MG63 (cell line): Measurements from ENCODE around the gene HADHB. TPM values are rescaled to one million over a fixed set of nuclear protein-coding genes. Genes with fewer than 3 reads are reported as not detected.
"Not testable (repeated sequence)": the region's sequence is repeated elsewhere in the genome, so short reads cannot be mapped to it uniquely, and the experiment has no call there.

Source experiments
- DNase-seq: peaks from one replicate; pipeline ENCODE4 v3.0.0-alpha.2; 2020
- H3K27me3 ChIP-seq: fragments of 250-450 bp; sonication (Bioruptor Pico); 2 replicates; pipeline ENCODE4 v1.5.1; 2020; ENCODE audit warnings: mild to moderate bottlenecking, moderate library complexity
- H3K36me3 ChIP-seq: fragments of 250-450 bp; sonication (Bioruptor Pico); 2 replicates; pipeline ENCODE4 v1.5.1; 2020; ENCODE audit warnings: mild to moderate bottlenecking, moderate library complexity
- H3K4me3 ChIP-seq: fragments of 250-450 bp; sonication (Bioruptor Pico); 2 replicates; pipeline ENCODE4 v1.5.1; 2020; ENCODE audit warnings: mild to moderate bottlenecking, moderate library complexity
- H3K9me3 ChIP-seq: fragments of 250-450 bp; sonication (Bioruptor Pico); 2 replicates; pipeline ENCODE4 v1.5.1; 2020; ENCODE audit warnings: mild to moderate bottlenecking, moderate library complexity
- total RNA-seq: library from RNA; depleted of rRNA; stranded (reverse); fragments of >200 nt; shearing (Covaris generic); gene quantifications from 2 replicates; pipeline ENCODE4 v1.2.3, GENCODE V29; 2014; ENCODE audit warnings: low replicate concordance; rRNA removed

The HADHB gene
- total RNA-seq, 1 experiment from 2014 or later, result 16.5 TPM

DNA sequence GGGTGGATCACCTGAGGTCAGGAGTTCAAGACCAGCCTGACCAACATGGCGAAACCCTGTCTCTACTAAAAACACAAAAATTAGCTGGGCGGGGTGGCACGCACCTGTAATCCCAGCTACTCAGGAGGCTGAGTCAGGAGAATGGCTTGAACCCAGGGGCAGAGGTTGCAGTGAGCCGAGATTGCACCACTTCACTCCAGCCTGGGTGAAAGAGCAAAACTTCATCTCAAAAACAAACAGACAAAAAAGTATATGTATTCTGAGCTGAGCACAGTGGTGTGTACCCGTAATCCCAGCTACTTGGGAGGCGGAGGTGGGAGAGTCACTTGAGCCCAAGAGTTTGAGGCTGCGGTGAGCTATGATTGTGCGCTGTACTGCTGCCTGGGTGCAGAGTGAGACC lies 86.6 kb downstream of the HADHB start:
- H3K27me3 ChIP-seq, DNase-seq, H3K36me3 ChIP-seq, H3K9me3 ChIP-seq, H3K4me3 ChIP-seq: not testable (repeated sequence)

GRCh38 chr2:26333293-26333692 lies 88.6 kb downstream of the HADHB start:
- DNase-seq, result no peak
- no peaks in the 10 kb centered on the region for H3K36me3 ChIP-seq

DNA sequence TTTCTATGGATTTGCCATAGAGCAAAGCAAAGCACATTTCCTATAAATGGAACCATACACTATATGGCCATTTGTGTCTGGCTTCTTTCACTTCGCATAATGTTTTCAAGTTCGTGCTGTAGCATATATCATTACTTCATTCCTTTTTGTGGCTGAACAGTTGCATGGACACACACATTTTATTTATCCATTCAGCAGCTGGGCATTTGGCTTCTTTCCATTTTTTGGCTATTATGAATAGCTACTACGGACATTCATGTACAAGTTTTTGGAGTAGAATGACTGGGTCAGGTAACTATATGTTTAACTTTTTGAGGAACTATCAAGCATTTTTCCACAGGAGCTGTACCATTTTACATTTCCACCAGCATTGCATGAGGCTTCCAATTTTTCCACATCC lies 90.5 kb downstream of the HADHB start:
- DNase-seq, result no peak
- H3K36me3 ChIP-seq, result no peaks in the 10 kb centered on the region
- H3K4me3 ChIP-seq, result no peak overlapping the region
- H3K9me3 ChIP-seq, result no peaks in the 10 kb centered on the region
- no peaks in the 10 kb centered on the region for H3K27me3 ChIP-seq

More at GRCh38 chr2:26333293-26333692, 88.6 kb downstream of the HADHB start:
- Histone ChIP-seq H3K27me3 (no peaks in the 10 kb centered on the region), H3K9me3 (no peaks in the 10 kb centered on the region), H3K4me3 (no peak overlapping the region)

DNA sequence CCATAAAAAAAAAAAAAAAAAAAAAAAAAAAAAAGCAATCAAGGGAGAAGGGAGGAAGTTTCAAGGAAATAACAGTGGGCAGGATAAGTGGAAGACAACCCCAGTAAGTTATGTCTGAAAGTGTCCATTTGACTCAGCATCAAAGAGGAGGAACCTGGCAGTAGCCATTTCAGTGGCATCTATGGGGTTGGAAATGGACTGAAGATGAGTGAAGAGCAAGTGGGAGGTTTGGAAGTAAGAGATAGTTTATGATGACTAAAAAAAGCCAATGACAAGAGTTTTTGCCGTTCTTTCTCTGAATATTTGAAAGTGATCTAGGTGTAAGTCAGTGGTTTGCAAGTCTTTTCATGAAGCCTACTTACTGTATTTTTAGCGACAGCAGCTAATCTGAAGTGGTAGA lies 92.0 kb downstream of the HADHB start:
- no peak for DNase-seq
- Histone ChIP-seq H3K27me3 (no peaks in the 10 kb centered on the region), H3K9me3 (no peaks in the 10 kb centered on the region), H3K36me3 (no peaks in the 10 kb centered on the region), H3K4me3 (no peak overlapping the region)

GRCh38 chr2:26337298-26337697 lies 92.6 kb downstream of the HADHB start:
- Histone ChIP-seq H3K9me3 (no peaks in the 10 kb centered on the region), H3K36me3 (no peaks in the 10 kb centered on the region), H3K4me3 (no peak overlapping the region), H3K27me3 (no peaks in the 10 kb centered on the region)
- no peak for DNase-seq

Other genes with a start within 250 kb of the HADHB start
- 102 and 162 TPM in 2 replicates for gene RAB10, start 210.9 kb upstream of the HADHB start, total RNA-seq
- 0.20 and 0.33 TPM in 2 replicates for gene GAREM2, start 71.9 kb upstream of the HADHB start, total RNA-seq
- gene HADHA, start 307 bp upstream of the HADHB start, total RNA-seq, result 141 and 162 TPM in 2 replicates
- 4.8 and 10.0 TPM in 2 replicates for gene SELENOI, start 101.2 kb downstream of the HADHB start, total RNA-seq
- gene ADGRF3, start 101.8 kb downstream of the HADHB start, total RNA-seq, result not detected in 2 replicates
- not detected in 2 replicates for gene DRC1, start 157.0 kb downstream of the HADHB start, total RNA-seq
- not detected in 2 replicates for gene OTOF, start 233.2 kb downstream of the HADHB start, total RNA-seq